IPS-18a (cell line): ENCODE data around the gene CALN1.

Experiments used
- H3K27ac ChIP-seq: one replicate; pipeline ENCODE4 v1.5.1; 2013; ENCODE audit warnings: low read length
- H3K27me3 ChIP-seq: one replicate; pipeline ENCODE4 v1.6.1; 2013; ENCODE audit warnings: mild to moderate bottlenecking, low read length; ENCODE audit not compliant: control insufficient read depth, insufficient read depth
- H3K36me3 ChIP-seq: one replicate; pipeline ENCODE4 v1.6.1; 2013; ENCODE audit warnings: low read depth, low read length; ENCODE audit not compliant: control insufficient read depth
- H3K4me1 ChIP-seq: one replicate; pipeline ENCODE4 v1.6.1; 2013; ENCODE audit warnings: low read depth, low read length; ENCODE audit not compliant: control insufficient read depth
- H3K4me3 ChIP-seq: one replicate; pipeline ENCODE4 v1.5.1; 2013; ENCODE audit warnings: low read length
- H3K9ac ChIP-seq: one replicate; pipeline ENCODE4 v1.6.1; 2013; ENCODE audit warnings: mild to moderate bottlenecking, low read length, moderate library complexity
- H3K9me3 ChIP-seq: one replicate; pipeline ENCODE4 v1.6.1; 2013; ENCODE audit warnings: low read depth, low read length; ENCODE audit not compliant: control insufficient read depth

CALN1 gene

GRCh38 chr7:72030994-72031667 lies 381.0 kb downstream of the CALN1 start:
- Histone ChIP-seq H3K27me3 (no peaks in the 10 kb centered on the region), H3K9ac (no peak overlapping the region), H3K36me3 (no peaks in the 10 kb centered on the region), H3K4me1 (peaks cover 6% of the 10 kb centered on the region), H3K4me3 (no peak overlapping the region), H3K9me3 (no peaks in the 10 kb centered on the region), H3K27ac (no peak overlapping the region)

GRCh38 chr7:72028267-72028666 lies 383.9 kb downstream of the CALN1 start:
- H3K4me3 ChIP-seq = no peak overlapping the region
- H3K27me3 ChIP-seq = no peaks in the 10 kb centered on the region
- peaks cover 6% of the 10 kb centered on the region for H3K4me1 ChIP-seq
- H3K36me3 ChIP-seq = no peaks in the 10 kb centered on the region
- H3K27ac ChIP-seq = no peak overlapping the region
- no peaks in the 10 kb centered on the region for H3K9me3 ChIP-seq
- no peak overlapping the region for H3K9ac ChIP-seq

GRCh38 chr7:72025381-72025960 lies 386.7 kb downstream of the CALN1 start:
- Histone ChIP-seq H3K27me3 (no peaks in the 10 kb centered on the region), H3K9me3 (no peaks in the 10 kb centered on the region), H3K4me1 (no peaks in the 10 kb centered on the region), H3K9ac (no peak overlapping the region), H3K36me3 (no peaks in the 10 kb centered on the region), H3K27ac (no peak overlapping the region), H3K4me3 (no peak overlapping the region)

DNA sequence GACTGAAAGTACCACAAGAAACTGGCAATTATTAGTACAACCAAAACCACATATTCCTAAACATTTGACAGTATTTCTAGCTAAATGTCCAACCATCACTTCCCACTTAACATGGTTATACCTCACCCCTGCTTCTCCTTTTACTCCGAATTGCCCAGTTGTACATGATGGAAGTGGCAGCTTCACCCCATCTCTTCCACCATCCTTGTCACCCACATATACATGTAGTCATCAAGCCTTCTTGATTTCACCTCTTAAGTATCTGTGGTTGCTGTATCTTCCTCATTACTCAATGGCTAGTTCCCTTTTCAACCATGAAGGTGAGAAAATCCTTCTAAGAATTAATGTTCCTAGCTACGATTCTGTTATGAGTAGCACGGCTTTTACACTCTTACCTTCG lies 388.2 kb downstream of the CALN1 start:
- H3K27me3 ChIP-seq = no peaks in the 10 kb centered on the region
- H3K27ac ChIP-seq = no peak overlapping the region

DNA sequence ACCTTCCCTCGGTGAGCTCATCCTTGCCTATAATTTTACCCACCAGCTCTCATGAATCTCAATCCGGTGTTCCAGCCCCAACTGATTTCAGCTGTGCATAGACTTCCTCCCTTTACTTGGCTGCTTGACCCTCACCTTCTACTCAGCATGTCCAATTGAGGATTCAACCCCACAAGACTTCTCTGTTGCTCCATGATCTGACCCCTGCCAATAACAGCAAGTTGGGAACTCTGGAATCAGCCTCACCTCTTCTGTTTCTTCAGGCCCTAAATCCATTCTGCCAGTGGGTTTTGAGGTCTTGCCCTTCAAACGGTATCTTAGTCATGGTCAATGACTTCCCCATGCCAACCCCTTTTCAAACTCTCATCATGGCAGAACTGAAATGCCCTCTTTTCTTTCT lies 390.4 kb downstream of the CALN1 start:
- Histone ChIP-seq H3K27ac (no peak overlapping the region), H3K9ac (no peak overlapping the region), H3K4me1 (no peaks in the 10 kb centered on the region), H3K9me3 (no peaks in the 10 kb centered on the region), H3K27me3 (no peaks in the 10 kb centered on the region), H3K4me3 (no peak overlapping the region), H3K36me3 (no peaks in the 10 kb centered on the region)

More for the DNA sequence above, 388.2 kb downstream of the CALN1 start:
- H3K36me3 ChIP-seq = no peaks in the 10 kb centered on the region
- H3K9me3 ChIP-seq = no peaks in the 10 kb centered on the region
- no peak overlapping the region for H3K4me3 ChIP-seq
- no peak overlapping the region for H3K9ac ChIP-seq
- H3K4me1 ChIP-seq = no peaks in the 10 kb centered on the region

DNA sequence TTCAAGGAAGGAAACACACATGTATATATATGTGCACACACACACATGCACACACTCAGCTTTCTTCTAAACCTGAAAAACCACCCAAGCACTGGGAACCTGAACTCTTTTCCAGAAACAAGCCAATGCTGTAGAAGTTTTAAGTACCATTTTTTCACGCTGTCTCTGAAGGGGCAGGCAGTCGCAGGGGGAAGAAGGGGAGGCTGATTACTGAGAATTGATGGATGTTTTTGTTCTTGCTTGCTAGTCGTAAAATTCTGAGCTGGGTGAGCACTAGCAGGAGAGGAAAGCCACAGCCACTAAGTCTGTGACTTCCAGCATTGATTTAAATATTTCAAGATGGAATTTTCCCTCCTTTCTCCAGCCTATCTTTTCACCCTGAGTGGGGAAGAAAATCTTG lies 391.8 kb downstream of the CALN1 start:
- H3K9me3 ChIP-seq = no peaks in the 10 kb centered on the region
- H3K9ac ChIP-seq = no peak overlapping the region
- H3K27ac ChIP-seq = no peak overlapping the region
- H3K36me3 ChIP-seq = no peaks in the 10 kb centered on the region
- no peak overlapping the region for H3K4me3 ChIP-seq
- no peaks in the 10 kb centered on the region for H3K27me3 ChIP-seq
- no peaks in the 10 kb centered on the region for H3K4me1 ChIP-seq

GRCh38 chr7:72019436-72019835 lies 392.7 kb downstream of the CALN1 start:
- Histone ChIP-seq H3K4me3 (no peak overlapping the region), H3K9ac (no peak overlapping the region), H3K4me1 (no peaks in the 10 kb centered on the region), H3K36me3 (no peaks in the 10 kb centered on the region), H3K27ac (no peak overlapping the region), H3K27me3 (no peaks in the 10 kb centered on the region), H3K9me3 (no peaks in the 10 kb centered on the region)

GRCh38 chr7:72017756-72018155 lies 394.4 kb downstream of the CALN1 start:
- no peaks in the 10 kb centered on the region for H3K27me3 ChIP-seq
- no peak overlapping the region for H3K27ac ChIP-seq
- H3K9ac ChIP-seq = no peak overlapping the region
- no peaks in the 10 kb centered on the region for H3K9me3 ChIP-seq
- no peaks in the 10 kb centered on the region for H3K36me3 ChIP-seq
- no peak overlapping the region for H3K4me3 ChIP-seq
- no peaks in the 10 kb centered on the region for H3K4me1 ChIP-seq

DNA sequence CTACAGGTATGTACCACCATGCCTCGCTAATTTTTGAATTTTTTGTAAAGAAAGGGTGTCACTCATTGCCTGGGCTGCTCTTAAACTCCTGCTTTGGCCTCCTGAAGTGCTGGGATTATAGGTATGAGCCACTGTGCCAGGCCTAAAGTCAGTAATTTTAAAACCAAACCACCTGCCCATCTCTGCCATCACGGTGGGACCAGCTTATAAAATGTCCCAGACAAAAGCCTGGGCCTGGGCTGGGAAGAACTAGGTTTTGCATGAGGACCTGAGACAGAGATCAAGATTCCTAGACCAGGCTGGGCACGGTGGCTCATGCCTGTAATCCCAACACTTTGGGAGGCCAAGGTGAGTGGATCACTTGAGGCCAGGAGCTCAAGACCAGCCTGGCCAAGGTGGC lies 395.6 kb downstream of the CALN1 start:
- no peaks in the 10 kb centered on the region for H3K36me3 ChIP-seq
- no peaks in the 10 kb centered on the region for H3K9me3 ChIP-seq
- H3K27me3 ChIP-seq = no peaks in the 10 kb centered on the region
- H3K27ac ChIP-seq = no peak overlapping the region
- no peak overlapping the region for H3K4me3 ChIP-seq
- H3K9ac ChIP-seq = no peak overlapping the region
- no peaks in the 10 kb centered on the region for H3K4me1 ChIP-seq

GRCh38 chr7:72015136-72015535 lies 397.0 kb downstream of the CALN1 start:
- Histone ChIP-seq H3K27ac (no peak overlapping the region), H3K9me3 (no peaks in the 10 kb centered on the region), H3K9ac (no peak overlapping the region), H3K4me3 (no peak overlapping the region), H3K27me3 (no peaks in the 10 kb centered on the region), H3K36me3 (no peaks in the 10 kb centered on the region), H3K4me1 (no peaks in the 10 kb centered on the region)

DNA sequence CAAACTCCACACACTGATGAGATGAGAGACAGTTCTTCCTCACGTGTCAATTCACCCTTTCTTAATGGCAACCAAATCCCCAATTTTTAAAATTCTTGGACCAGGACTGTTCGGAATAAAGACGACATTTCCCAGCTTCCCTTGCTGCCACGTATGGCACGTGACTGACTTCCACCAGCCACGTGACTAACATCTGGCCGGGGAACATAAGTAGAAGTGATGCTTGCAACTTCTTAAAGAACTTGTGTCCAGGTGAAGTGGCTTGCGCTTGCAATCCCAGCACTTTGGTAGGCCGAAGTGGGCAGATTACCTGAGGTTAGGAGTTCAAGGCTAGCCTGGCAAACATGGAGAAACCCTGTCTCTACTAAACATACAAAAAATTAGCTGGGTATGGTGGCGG lies 405.1 kb downstream of the CALN1 start:
- no peaks in the 10 kb centered on the region for H3K36me3 ChIP-seq

DNA sequence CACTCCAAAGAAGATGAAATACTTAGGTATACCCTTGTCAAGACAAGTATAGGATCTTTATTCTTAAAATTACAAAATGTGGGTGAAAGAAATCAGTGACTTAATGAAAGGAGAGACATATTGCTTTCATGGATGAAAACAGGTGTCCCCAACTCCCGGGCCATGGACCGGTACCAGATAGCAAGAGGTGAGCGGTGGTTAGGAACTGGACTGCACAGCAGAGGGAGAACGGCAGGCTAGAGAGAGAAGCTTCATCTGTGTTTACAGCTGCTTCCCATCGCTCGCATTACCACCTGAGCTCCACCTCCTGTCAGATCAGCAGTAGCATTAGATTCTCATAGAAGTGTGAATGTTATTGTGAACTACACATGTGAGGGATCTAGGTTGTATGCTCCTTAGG lies 408.9 kb downstream of the CALN1 start:
- no peaks in the 10 kb centered on the region for H3K4me1 ChIP-seq
- no peaks in the 10 kb centered on the region for H3K36me3 ChIP-seq
- H3K27me3 ChIP-seq = no peaks in the 10 kb centered on the region
- H3K9ac ChIP-seq = no peak overlapping the region
- H3K27ac ChIP-seq = no peak overlapping the region
- H3K9me3 ChIP-seq = no peaks in the 10 kb centered on the region
- H3K4me3 ChIP-seq = no peak overlapping the region

More for the DNA sequence above, 405.1 kb downstream of the CALN1 start:
- no peaks in the 10 kb centered on the region for H3K9me3 ChIP-seq
- no peak overlapping the region for H3K4me3 ChIP-seq
- H3K27me3 ChIP-seq = no peaks in the 10 kb centered on the region
- H3K4me1 ChIP-seq = no peaks in the 10 kb centered on the region
- no peak overlapping the region for H3K9ac ChIP-seq
- no peak overlapping the region for H3K27ac ChIP-seq
